Hepatocyte (in vitro differentiated cells): ENCODE measurements around the gene DOCK2. TPM values are rescaled to one million over a fixed set of nuclear protein-coding genes. Genes with fewer than 3 reads are reported as not detected.
A peak's percentile ranks its signal among the peaks of the same experiment; 100 is the strongest.

ENCODE experiments used
- DNase-seq: peaks from one replicate; pipeline ENCODE4 v3.0.0-alpha.2; 2016; ENCODE audit warnings: low spot score
- H2AFZ ChIP-seq: fragments of 200-600 bp; sonication (generic); 2 replicates; pipeline ENCODE4 v1.6.0; 2016; ENCODE audit warnings: antibody characterized with exemption, mild to moderate bottlenecking
- H3K27ac ChIP-seq: fragments of 200-600 bp; sonication (generic); 2 replicates; pipeline ENCODE4 v1.5.1; 2016; ENCODE audit warnings: mild to moderate bottlenecking
- H3K27me3 ChIP-seq: fragments of 200-600 bp; sonication (generic); 2 replicates; pipeline ENCODE4 v1.6.1; 2016
- H3K36me3 ChIP-seq: fragments of 200-600 bp; sonication (generic); replicated peaks from 2 replicates; pipeline ENCODE4 v1.5.1; 2016; ENCODE audit warnings: low read depth; ENCODE audit not compliant: insufficient read depth
- H3K4me1 ChIP-seq: fragments of 200-600 bp; sonication (generic); 2 replicates; pipeline ENCODE4 v1.5.1; 2016; ENCODE audit warnings: mild to moderate bottlenecking, moderate library complexity; ENCODE audit not compliant: insufficient read depth
- H3K4me2 ChIP-seq: fragments of 200-600 bp; sonication (generic); 2 replicates; pipeline ENCODE4 v1.6.0; 2016
- H3K4me3 ChIP-seq: fragments of 200-600 bp; sonication (generic); 2 replicates; pipeline ENCODE4 v1.5.1; 2016; ENCODE audit warnings: mild to moderate bottlenecking
- H3K79me2 ChIP-seq: fragments of 200-600 bp; sonication (generic); 2 replicates; pipeline ENCODE4 v1.6.0; 2017; ENCODE audit warnings: mild to moderate bottlenecking
- H3K9me2 ChIP-seq: fragments of 200-600 bp; sonication (generic); replicated peaks from 2 replicates; pipeline ENCODE4 v1.6.0; 2017; ENCODE audit warnings: mild to moderate bottlenecking; ENCODE audit not compliant: insufficient read depth
- H3K9me3 ChIP-seq: fragments of 200-600 bp; sonication (generic); 2 replicates; pipeline ENCODE4 v1.5.1; 2016; ENCODE audit warnings: low read depth, mild to moderate bottlenecking
- H4K20me1 ChIP-seq: fragments of 200-600 bp; sonication (generic); 2 replicates; pipeline ENCODE4 v1.6.0; 2016; ENCODE audit warnings: mild to moderate bottlenecking; ENCODE audit not compliant: insufficient read depth, poor library complexity, severe bottlenecking
- CTCF ChIP-seq: fragments of 200-600 bp; sonication (generic); IDR thresholded peaks from 2 replicates; pipeline ENCODE4 v1.5.1; 2016; ENCODE audit warnings: antibody characterized with exemption, mild to moderate bottlenecking; ENCODE audit not compliant: poor library complexity
- EZH2 ChIP-seq: fragments of 200-600 bp; sonication (generic); IDR thresholded peaks from 2 replicates; pipeline ENCODE4 v1.6.1; 2016; ENCODE audit warnings: antibody characterized with exemption, mild to moderate bottlenecking, borderline replicate concordance
- EZH2phosphoT487 ChIP-seq: fragments of 200-600 bp; sonication (generic); IDR thresholded peaks from one replicate; pipeline ENCODE4 v1.6.1; 2018; ENCODE audit warnings: antibody characterized with exemption, mild to moderate bottlenecking, low read depth, moderate library complexity; ENCODE audit not compliant: unreplicated experiment, severe bottlenecking
- WGBS: methylation state at CpG from one replicate; pipeline ENCODE4 v1.1.6; 2016; ENCODE audit warnings: low lambda C conversion rate; ENCODE audit errors: missing lambda C conversion rate; 5-methylcytosine and 5-hydroxymethylcytosine counted together
- polyA plus RNA-seq: library from polyadenylated mRNA; unstranded; fragments of >200 nt; fragmentation: Nextera tagmentation; extraction: Ambion mirVana; gene quantifications from 2 replicates; pipeline ENCODE4 v1.2.1, GENCODE V29; 2016
- total RNA-seq: library from RNA; depleted of rRNA; stranded (reverse); fragments of >200 nt; gene quantifications from 2 replicates; pipeline ENCODE4 v1.2.3, GENCODE V29; 2014

Gene DOCK2
- total and polyA plus RNA-seq, 2 experiments from 2014 or later: 0.60 TPM; not detected in 1

- no peaks in the 10 kb centered on the region for H3K36me3 ChIP-seq
- H3K9me3 ChIP-seq: no peaks in the 10 kb centered on the region
- H3K4me2 ChIP-seq: peak overlapping the region; percentile 45
- no peak for TF ChIP-seq EZH2
- no peak for TF ChIP-seq CTCF
- no peak for TF ChIP-seq EZH2phosphoT487
- no peaks in the 10 kb centered on the region for H3K9me2 ChIP-seq
- H3K27me3 ChIP-seq: peaks cover 6% of the 10 kb centered on the region
- DNase-seq: peak; percentile 64
- peaks cover 7% of the 10 kb centered on the region for H3K4me1 ChIP-seq
- H3K4me3 ChIP-seq: no peak overlapping the region
- H2AFZ ChIP-seq: no peak overlapping the region
- H3K79me2 ChIP-seq: no peaks in the 10 kb centered on the region
- WGBS: 40% methylated on average over 10 of the region's 10 CpGs
- peak overlapping the region; percentile 81 for H3K27ac ChIP-seq
- no peaks in the 10 kb centered on the region for H4K20me1 ChIP-seq
Observed at GRCh38 chr5:169803077-169803981, 166.3 kb downstream of the DOCK2 start.

- Histone ChIP-seq H3K27ac (no peak overlapping the region), H3K4me1 (peaks cover 7% of the 10 kb centered on the region), H4K20me1 (no peaks in the 10 kb centered on the region), H3K4me3 (no peak overlapping the region), H2AFZ (no peak overlapping the region), H3K27me3 (peaks cover 7% of the 10 kb centered on the region), H3K36me3 (no peaks in the 10 kb centered on the region), H3K9me2 (no peaks in the 10 kb centered on the region), H3K79me2 (no peaks in the 10 kb centered on the region), H3K4me2 (no peak overlapping the region), H3K9me3 (no peaks in the 10 kb centered on the region)
- no peak for DNase-seq
- TF ChIP-seq EZH2: no peak
- no peak for TF ChIP-seq EZH2phosphoT487
- no peak for TF ChIP-seq CTCF
- WGBS: 75% methylated on average over 1 of the region's 1 CpG
Observed at GRCh38 chr5:169804861-169805260, 167.8 kb downstream of the DOCK2 start.

GRCh38 chr5:169805527-169805934 lies 168.5 kb downstream of the DOCK2 start:
- TF ChIP-seq EZH2phosphoT487 (no peak), EZH2 (no peak), CTCF (no peak)
- no peaks in the 10 kb centered on the region for H3K36me3 ChIP-seq
- no peak overlapping the region for H3K4me2 ChIP-seq
- H3K79me2 ChIP-seq: no peaks in the 10 kb centered on the region
- H3K9me3 ChIP-seq: no peaks in the 10 kb centered on the region
- H4K20me1 ChIP-seq: no peaks in the 10 kb centered on the region
- no peak overlapping the region for H2AFZ ChIP-seq
- peaks cover 7% of the 10 kb centered on the region for H3K27me3 ChIP-seq
- no peak for DNase-seq
- H3K9me2 ChIP-seq: no peaks in the 10 kb centered on the region
- H3K4me1 ChIP-seq: peaks cover 7% of the 10 kb centered on the region
- H3K27ac ChIP-seq: no peak overlapping the region
- 55% methylated on average over 5 of the region's 5 CpGs for WGBS
- H3K4me3 ChIP-seq: no peak overlapping the region
